A673 (cell line): Measurements from ENCODE around the gene CAMK1D. TPM values are rescaled to one million over a fixed set of nuclear protein-coding genes. Genes with fewer than 3 reads are reported as not detected.

ENCODE experiments used
- BruUV-seq: library from RNA; stranded (reverse); fragments of 400-500 nt; replicated peaks from 2 replicates; lab custom pipeline; 2021; lab: Mats Ljungman, UMichigan
- CTCF ChIA-PET: fragments of 300-600 bp; sonication (Branson Sonifier 250); formaldehyde crosslinking; loops from one replicate; lab custom pipeline; 2022; ENCODE audit warnings: antibody characterized with exemption; lab: Charles Lee
- POLR2A ChIA-PET: fragments of 300-600 bp; sonication (Branson Sonifier 250); formaldehyde crosslinking; loops from one replicate; lab custom pipeline; 2022; ENCODE audit warnings: antibody characterized with exemption; ENCODE audit not compliant: low non-redundant PET; lab: Charles Lee
- DNase-seq: peaks from one replicate; pipeline ENCODE4 v3.0.0-alpha.2; 2015; ENCODE audit warnings: low spot score
- H3K27ac ChIP-seq: fragments of 200-600 bp; sonication (generic); 2 replicates; pipeline ENCODE4 v1.5.1; 2016; ENCODE audit warnings: mixed run types, low read depth, mild to moderate bottlenecking, mixed read lengths, antibody characterized with exemption, low read length; ENCODE audit not compliant: poor library complexity, severe bottlenecking
- H3K27me3 ChIP-seq: fragments of 200-600 bp; sonication (generic); replicated peaks from 2 replicates; pipeline ENCODE4 v1.6.1; 2017; ENCODE audit warnings: mixed run types, low read depth, mild to moderate bottlenecking, mixed read lengths, antibody characterized with exemption, low read length; ENCODE audit not compliant: insufficient read depth, poor library complexity
- H3K36me3 ChIP-seq: fragments of 200-600 bp; sonication (generic); 2 replicates; pipeline ENCODE4 v1.6.1; 2016; ENCODE audit warnings: mixed run types, mild to moderate bottlenecking, mixed read lengths, antibody characterized with exemption, low read length; ENCODE audit not compliant: insufficient read depth, poor library complexity, severe bottlenecking
- H3K4me1 ChIP-seq: fragments of 200-600 bp; sonication (generic); 2 replicates; pipeline ENCODE4 v1.6.1; 2017; ENCODE audit warnings: mixed run types, mild to moderate bottlenecking, mixed read lengths, antibody characterized with exemption, low read length; ENCODE audit not compliant: insufficient read depth, poor library complexity, severe bottlenecking
- H3K4me3 ChIP-seq: fragments of 200-600 bp; sonication (generic); 2 replicates; pipeline ENCODE4 v1.5.1; 2016; ENCODE audit warnings: low read depth, mixed run types, mild to moderate bottlenecking, mixed read lengths, low read length; ENCODE audit not compliant: poor library complexity, severe bottlenecking
- H3K9me3 ChIP-seq: fragments of 200-600 bp; sonication (generic); 2 replicates; pipeline ENCODE4 v1.6.1; 2016; ENCODE audit warnings: mixed run types, low read depth, mild to moderate bottlenecking, mixed read lengths, antibody characterized with exemption, low read length; ENCODE audit not compliant: poor library complexity, severe bottlenecking
- CTCF ChIP-seq: fragments of 300-800, 200-600 bp; sonication (generic); conservative IDR thresholded peaks from 2 replicates; pipeline ENCODE4 v1.5.1; 2017; ENCODE audit warnings: low read depth, mild to moderate bottlenecking, antibody characterized with exemption, low read length, moderate library complexity, mixed read lengths
- EZH2 ChIP-seq: fragments of 200-600 bp; sonication (generic); IDR thresholded peaks from 2 replicates; pipeline ENCODE4 v1.6.1; 2017; ENCODE audit warnings: borderline replicate concordance, low read depth, mild to moderate bottlenecking, mixed read lengths, antibody characterized with exemption, low read length; ENCODE audit not compliant: poor library complexity, severe bottlenecking
- intact Hi-C: fragments of 100-400 bp; cut with micrococcal nuclease; formaldehyde crosslinking; loops from one replicate; pipeline ENCODE4 v1.10.0; 2022; ENCODE audit not compliant: unreplicated experiment
- total RNA-seq: library from RNA; stranded (reverse); gene quantifications from 2 replicates; pipeline ENCODE4 v1.2.3, GENCODE V29; 2021

CAMK1D gene
- total RNA-seq, 1 experiment from 2014 or later, result 23.7 TPM

GRCh38 chr10:12393831-12394230 lies 44.5 kb downstream of the CAMK1D start:
- H3K9me3 ChIP-seq, result no peaks in the 10 kb centered on the region
- no peak overlapping the region for H3K27ac ChIP-seq

DNA sequence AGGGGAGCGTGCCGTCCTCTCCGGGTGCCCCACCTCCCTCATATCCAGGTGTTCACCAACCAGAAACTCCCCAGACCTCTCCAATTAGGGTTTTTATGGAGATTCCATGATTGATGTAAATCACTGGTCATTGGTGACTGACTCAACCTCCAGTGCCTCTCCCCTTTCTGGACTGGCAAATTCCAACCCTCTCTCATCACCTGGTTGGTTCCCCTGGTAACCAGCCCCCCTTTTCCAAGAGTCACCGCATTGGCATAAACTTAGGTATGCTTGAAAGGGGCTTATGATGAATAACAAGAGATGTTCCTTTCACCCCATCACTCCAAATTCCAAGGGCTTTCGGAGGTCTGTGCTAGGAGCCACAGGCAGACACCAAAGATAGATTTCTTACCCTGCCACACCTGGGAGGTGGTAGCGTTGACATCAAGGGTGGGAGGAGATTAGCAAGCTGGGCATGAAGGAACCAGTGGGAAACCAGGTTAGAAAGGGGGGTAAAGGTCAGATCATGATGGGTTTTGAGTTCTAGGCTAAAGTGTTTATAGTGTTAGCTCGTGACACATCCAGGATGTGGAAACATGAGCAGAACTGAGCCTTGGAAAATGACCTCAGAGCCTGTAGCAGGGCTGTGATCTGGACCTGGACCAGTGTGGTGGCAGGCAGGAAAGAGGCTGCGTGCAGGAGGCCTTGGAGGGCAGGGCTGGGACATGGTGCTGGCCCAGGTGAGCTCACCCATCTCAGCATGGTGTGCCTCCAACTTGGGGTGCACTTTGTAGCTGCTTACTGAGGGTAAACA lies 45.1 kb downstream of the CAMK1D start:
- no peak overlapping the region for H3K4me3 ChIP-seq
- TF ChIP-seq EZH2 (no peak), CTCF (no peak)
- CTCF ChIA-PET, result no interaction called here
- POLR2A ChIA-PET, result interaction anchor here (0.6 kb wide), 1 partner anchor 674 kb away, joined by 4 read pairs; no protein-coding TSS in a partner anchor
- DNase-seq, result no peak
- BruUV-seq, result no TSS peak
- intact Hi-C loops, result no loop called here
- no peaks in the 10 kb centered on the region for H3K27me3 ChIP-seq
- no peaks in the 10 kb centered on the region for H3K9me3 ChIP-seq
- H3K36me3 ChIP-seq, result no peaks in the 10 kb centered on the region
- H3K27ac ChIP-seq, result no peak overlapping the region
- peaks cover 15% of the 10 kb centered on the region for H3K4me1 ChIP-seq

More at GRCh38 chr10:12393831-12394230, 44.5 kb downstream of the CAMK1D start:
- no peak for DNase-seq
- intact Hi-C loops, result no loop called here
- ChIA-PET CTCF (no interaction called here), POLR2A (interaction anchor here (0.7 kb wide), 1 partner anchor 78 kb away, joined by 3 read pairs; no protein-coding TSS in a partner anchor)
- H3K4me1 ChIP-seq, result peaks cover 15% of the 10 kb centered on the region
- H3K27me3 ChIP-seq, result no peaks in the 10 kb centered on the region
- no peak overlapping the region for H3K4me3 ChIP-seq
- no peaks in the 10 kb centered on the region for H3K36me3 ChIP-seq
- TF ChIP-seq EZH2 (no peak), CTCF (no peak)
- BruUV-seq, result no TSS peak

DNA sequence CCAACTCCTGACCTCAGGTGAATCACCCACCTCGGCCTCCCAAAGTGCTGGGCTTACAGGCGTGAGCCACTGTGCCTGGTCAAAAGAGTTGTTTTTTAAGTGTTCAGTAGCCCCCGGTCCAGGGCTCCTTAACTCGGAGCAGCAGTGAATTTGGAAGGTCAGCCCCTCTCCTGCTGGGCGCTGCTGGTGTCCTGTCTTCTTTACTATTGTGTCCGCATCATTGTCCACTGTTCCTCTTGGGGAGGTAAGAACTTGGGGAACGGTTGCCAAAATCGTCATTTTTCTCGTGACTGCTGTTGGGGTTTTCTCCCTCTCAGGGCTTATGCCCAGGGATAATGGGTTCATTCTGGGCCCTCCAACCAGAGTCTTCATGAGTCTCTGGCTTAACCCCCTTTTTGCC lies 46.7 kb downstream of the CAMK1D start:
- no TSS peak for BruUV-seq
- TF ChIP-seq EZH2, result no peak
- no peak for TF ChIP-seq CTCF
- H3K36me3 ChIP-seq, result no peaks in the 10 kb centered on the region
- POLR2A ChIA-PET, result no interaction called here
- H3K27me3 ChIP-seq, result no peaks in the 10 kb centered on the region
- H3K9me3 ChIP-seq, result no peaks in the 10 kb centered on the region
- H3K4me1 ChIP-seq, result peaks cover 19% of the 10 kb centered on the region
- CTCF ChIA-PET, result interaction anchor here (0.6 kb wide), 1 partner anchor 339 kb away, joined by 4 read pairs; no protein-coding TSS in a partner anchor
- DNase-seq, result no peak
- intact Hi-C loops, result no loop called here
- no peak overlapping the region for H3K4me3 ChIP-seq
- H3K27ac ChIP-seq, result no peak overlapping the region
